BE2C (cell line): ENCODE data around the gene LEAP2.

Source experiments
- DNase-seq: peaks from one replicate; pipeline ENCODE4 v3.0.0-alpha.2; 2020
- H3K27me3 ChIP-seq: fragments of 250-450 bp; sonication (Bioruptor Pico); 2 replicates; pipeline ENCODE4 v1.5.1; 2020; ENCODE audit warnings: mild to moderate bottlenecking
- H3K36me3 ChIP-seq: fragments of 250-450 bp; sonication (Bioruptor Pico); 2 replicates; pipeline ENCODE4 v1.5.1; 2020; ENCODE audit warnings: mild to moderate bottlenecking
- H3K4me1 ChIP-seq: fragments of 250-450 bp; sonication (Bioruptor Pico); 2 replicates; pipeline ENCODE4 v1.5.1; 2020
- H3K4me3 ChIP-seq: 2 replicates; pipeline ENCODE4 v1.5.1; 2011; ENCODE audit warnings: low read depth, low read length
- H3K9me3 ChIP-seq: fragments of 250-450 bp; sonication (Bioruptor Pico); 2 replicates; pipeline ENCODE4 v1.5.1; 2020
- CTCF ChIP-seq: IDR thresholded peaks from 2 replicates; pipeline ENCODE4 v1.5.1; 2012; ENCODE audit warnings: mild to moderate bottlenecking, low read depth, low read length

LEAP2 gene

GRCh38 chr5:132840313-132840712 is 33.2 kb upstream of the LEAP2 start:
- H3K4me3 ChIP-seq: no peak overlapping the region
- H3K36me3 ChIP-seq: no peaks in the 10 kb centered on the region
- no peak for TF ChIP-seq CTCF
- DNase-seq: no peak
- H3K27me3 ChIP-seq: no peaks in the 10 kb centered on the region
- H3K9me3 ChIP-seq: no peaks in the 10 kb centered on the region
- H3K4me1 ChIP-seq: no peaks in the 10 kb centered on the region

- no peaks in the 10 kb centered on the region for H3K4me1 ChIP-seq
- no peaks in the 10 kb centered on the region for H3K9me3 ChIP-seq
- no peak for TF ChIP-seq CTCF
- DNase-seq: no peak
- H3K27me3 ChIP-seq: no peaks in the 10 kb centered on the region
- no peak overlapping the region for H3K4me3 ChIP-seq
- no peaks in the 10 kb centered on the region for H3K36me3 ChIP-seq
These were observed 32.6 kb upstream of the LEAP2 start for GRCh38 chr5:132840896-132841295.

- no peak for DNase-seq
- Histone ChIP-seq H3K9me3 (no peaks in the 10 kb centered on the region), H3K36me3 (no peaks in the 10 kb centered on the region), H3K4me1 (no peaks in the 10 kb centered on the region), H3K4me3 (no peak overlapping the region), H3K27me3 (no peaks in the 10 kb centered on the region)
- no peak for TF ChIP-seq CTCF
These were observed 32.2 kb upstream of the LEAP2 start for GRCh38 chr5:132841305-132841704.

- no peaks in the 10 kb centered on the region for H3K36me3 ChIP-seq
- no peak for TF ChIP-seq CTCF
- no peak for DNase-seq
- no peaks in the 10 kb centered on the region for H3K27me3 ChIP-seq
- no peaks in the 10 kb centered on the region for H3K9me3 ChIP-seq
- H3K4me1 ChIP-seq: no peaks in the 10 kb centered on the region
- H3K4me3 ChIP-seq: no peak overlapping the region
These were observed 25.2 kb upstream of the LEAP2 start for GRCh38 chr5:132848270-132848669.

GRCh38 chr5:132849347-132849746 is 24.1 kb upstream of the LEAP2 start:
- Histone ChIP-seq H3K4me3 (no peak overlapping the region), H3K36me3 (no peaks in the 10 kb centered on the region), H3K4me1 (no peaks in the 10 kb centered on the region), H3K9me3 (no peaks in the 10 kb centered on the region), H3K27me3 (no peaks in the 10 kb centered on the region)
- DNase-seq: no peak
- TF ChIP-seq CTCF: no peak

GRCh38 chr5:132850066-132850465 is 23.4 kb upstream of the LEAP2 start:
- DNase-seq: no peak
- Histone ChIP-seq H3K36me3 (no peaks in the 10 kb centered on the region), H3K27me3 (no peaks in the 10 kb centered on the region), H3K4me3 (no peak overlapping the region), H3K9me3 (no peaks in the 10 kb centered on the region), H3K4me1 (no peaks in the 10 kb centered on the region)
- TF ChIP-seq CTCF: no peak
